Activated CD4-positive, alpha-beta T cell treated with anti-CD3 and anti-CD28 coated beads for 4 hours (primary cell): Measurements from ENCODE around the gene TREML1.

Experiments
- DNase-seq, 2 donors: peaks; one replicate each; pipeline ENCODE4 v3.0.0-alpha.2; 2020

The TREML1 gene

DNA sequence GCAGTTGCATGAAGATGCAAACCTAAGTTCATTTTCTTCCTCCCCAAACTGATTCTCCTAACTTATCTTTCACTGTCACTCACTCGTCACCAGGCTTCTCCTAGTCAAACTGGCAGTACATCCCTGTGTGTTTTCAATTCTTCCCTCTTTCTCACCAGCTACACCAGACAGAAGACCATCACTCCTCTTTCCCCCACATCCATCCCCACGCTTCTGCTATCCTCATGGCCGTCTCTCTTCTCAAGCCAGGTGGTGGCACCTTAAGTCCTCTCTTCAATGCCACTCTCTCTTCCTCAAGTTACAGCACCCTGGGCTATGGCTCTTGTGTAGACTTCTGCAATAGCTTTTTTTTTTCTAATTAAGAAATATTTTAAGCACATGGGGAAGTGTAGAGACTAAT lies 23.1 kb upstream of the TREML1 start:
- no peak for DNase-seq

GRCh38 chr6:41176189-41176588 lies 22.0 kb upstream of the TREML1 start:
- DNase-seq, result no peak

GRCh38 chr6:41175084-41175483 lies 20.9 kb upstream of the TREML1 start:
- DNase-seq, result no peak

DNA sequence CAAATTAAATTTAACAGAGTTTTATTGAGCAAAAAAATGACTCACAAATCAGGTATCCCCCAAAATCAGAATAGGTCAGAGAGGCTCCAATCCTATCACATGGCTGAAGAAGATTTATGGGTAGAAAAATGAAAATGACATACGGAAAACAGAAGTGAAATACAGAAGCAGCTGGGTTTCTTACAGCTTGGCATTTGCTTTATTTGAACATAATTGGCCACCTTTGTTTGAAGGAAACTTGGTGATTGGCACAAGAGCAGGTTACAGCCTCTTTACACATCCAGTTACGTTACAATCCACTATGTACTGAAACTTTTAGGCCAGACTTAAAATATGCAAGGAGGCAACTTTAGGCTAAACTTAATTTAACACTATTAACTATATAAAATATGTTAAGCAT lies 20.5 kb upstream of the TREML1 start:
- DNase-seq, result no peak

- no peak for DNase-seq
Measured at GRCh38 chr6:41171908-41172307, 17.8 kb upstream of the TREML1 start.

DNA sequence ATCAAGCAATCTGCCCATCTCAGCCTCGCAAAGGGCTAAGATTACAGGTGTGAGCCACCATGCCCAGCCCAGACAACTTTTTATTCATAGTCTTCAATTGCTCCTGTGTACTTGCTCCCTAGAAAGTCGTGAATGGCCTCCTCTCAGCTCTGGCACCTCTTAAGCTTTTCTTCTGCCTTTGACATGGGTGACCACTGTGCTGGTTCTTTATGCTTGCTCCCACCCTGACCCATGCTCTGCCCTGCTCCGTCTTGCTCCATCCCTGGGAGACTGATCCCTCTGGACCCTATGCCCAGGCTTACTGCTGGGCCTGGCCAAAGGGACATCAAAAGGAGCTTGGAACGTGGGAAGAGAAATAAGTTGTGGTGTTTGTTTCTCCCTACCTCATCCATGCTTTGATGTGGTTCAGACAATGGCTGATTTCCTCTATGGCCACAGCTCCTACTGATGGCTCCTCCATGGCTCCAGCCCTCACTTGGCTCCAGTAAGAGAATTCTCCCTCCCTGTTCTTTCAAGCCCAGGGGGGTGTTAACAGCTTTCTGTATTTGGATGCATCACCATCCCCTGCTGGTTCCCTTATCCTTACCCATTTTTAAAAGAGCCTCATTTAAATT lies 16.5 kb upstream of the TREML1 start:
- DNase-seq, result no peak

DNA sequence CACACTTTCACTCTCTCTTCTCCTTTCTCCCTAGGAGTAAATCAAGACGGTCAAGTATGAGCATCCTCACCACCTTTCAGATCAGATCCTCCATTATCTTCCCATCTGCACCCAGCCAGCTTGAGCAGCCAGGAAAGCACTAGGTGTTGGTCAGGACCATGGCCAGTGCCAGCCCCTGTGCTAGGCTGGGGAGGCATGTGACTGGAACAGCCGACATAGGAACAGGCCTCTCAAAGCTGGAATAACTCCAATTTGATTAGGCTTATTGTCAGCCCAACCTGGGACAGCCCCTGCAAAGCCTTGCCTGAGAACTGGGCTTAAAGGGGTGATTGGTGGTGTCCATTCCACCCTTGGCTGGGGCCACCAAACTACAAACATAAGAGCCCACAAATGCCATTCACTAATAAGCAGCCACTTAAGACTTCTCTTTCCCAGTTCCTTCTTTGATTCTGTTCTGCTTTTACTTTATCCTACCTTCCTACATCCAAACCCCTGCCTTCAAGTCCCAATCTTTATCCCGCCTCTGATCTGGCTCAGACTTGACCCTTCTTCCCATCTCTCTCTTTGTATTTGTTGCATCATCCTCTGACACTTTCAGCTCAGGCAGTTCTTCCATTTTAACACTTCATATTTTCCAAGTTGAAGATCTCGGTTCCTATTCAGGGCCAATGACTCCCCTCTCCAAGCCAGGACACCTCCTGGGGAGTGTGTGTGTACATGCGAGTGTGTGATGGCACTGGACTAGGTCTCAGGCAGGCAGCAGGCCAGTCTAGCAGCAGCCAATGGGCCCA lies 13.2 kb upstream of the TREML1 start:
- DNase-seq, result no peak

GRCh38 chr6:41164551-41165120 lies 10.5 kb upstream of the TREML1 start:
- DNase-seq, result no peak

DNA sequence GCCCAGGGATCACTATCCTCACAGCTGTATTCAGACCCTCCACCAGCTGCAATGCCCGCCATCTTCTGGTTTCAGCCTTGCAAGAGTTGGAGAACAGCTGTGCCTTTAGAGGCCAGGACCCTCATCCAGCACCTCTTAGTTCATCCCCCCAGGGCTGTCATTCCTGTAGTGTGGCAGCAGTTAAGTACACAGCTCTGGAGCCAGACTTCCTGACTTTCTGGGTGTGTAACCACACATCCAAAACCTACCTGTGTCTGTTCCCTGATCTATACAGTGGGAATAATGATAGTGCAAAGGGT lies 9.2 kb upstream of the TREML1 start:
- no peak for DNase-seq

- DNase-seq, result no peak
Measured at GRCh38 chr6:41162687-41163418, 8.7 kb upstream of the TREML1 start, which contains the start of gene TREM2. TREM2 (minus strand) TSS chr6:41163116; CDS start chr6:41163082, 34 bp downstream.

- no peak for DNase-seq
Measured at GRCh38 chr6:41161851-41162552, 7.9 kb upstream of the TREML1 start.

DNA sequence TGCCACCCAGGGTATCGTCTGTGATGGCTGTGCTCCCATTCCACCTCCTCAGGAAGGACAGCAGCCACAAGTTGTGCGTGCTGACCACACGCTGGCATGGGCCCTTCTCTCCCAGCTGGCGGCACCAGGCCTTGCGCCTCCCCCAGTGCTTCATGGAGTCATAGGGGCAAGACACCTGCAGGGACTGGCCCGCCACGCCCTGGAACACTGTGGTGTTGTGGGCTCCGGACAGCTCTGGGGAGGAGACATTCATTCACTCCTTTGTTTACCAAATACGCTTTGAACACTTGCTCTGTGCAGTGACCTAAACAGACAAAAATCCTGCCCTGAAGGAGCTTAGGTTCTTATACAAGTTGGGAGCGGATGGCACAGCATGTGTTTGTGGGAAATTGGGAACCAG lies 7.2 kb upstream of the TREML1 start:
- DNase-seq, result no peak

GRCh38 chr6:41160933-41161332 lies 6.8 kb upstream of the TREML1 start:
- DNase-seq, result no peak

DNA sequence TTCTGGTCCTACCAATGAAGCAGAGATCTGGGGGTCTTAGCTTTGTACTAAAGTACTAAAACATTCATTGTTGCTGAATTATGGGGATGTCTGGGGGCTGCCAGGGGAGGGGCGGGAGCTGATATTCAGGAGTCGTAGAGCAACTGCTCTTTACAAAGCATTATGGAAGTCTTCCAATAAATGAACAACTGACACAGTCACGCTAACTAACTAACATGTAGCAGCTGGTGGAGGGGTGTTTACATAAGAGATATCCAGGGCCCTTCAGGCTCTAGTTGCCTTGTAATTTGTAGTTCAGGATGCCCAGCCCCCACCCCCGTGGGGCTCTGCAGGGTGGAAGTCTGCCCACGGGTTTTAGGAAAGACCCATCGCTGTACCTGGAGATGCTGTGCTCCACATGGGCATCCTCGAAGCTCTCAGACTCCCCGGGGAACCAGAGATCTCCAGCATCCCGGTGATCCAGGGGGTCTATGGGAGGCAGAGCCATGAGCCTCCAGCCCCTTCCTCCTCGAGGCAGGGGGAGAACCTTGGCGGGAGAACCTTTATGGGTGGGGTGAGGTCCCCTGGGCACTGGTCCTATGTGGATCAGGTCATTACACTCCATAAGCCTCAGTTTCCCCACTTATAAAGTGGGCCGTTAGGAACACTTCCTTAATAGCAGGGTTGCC lies 5.4 kb upstream of the TREML1 start:
- no peak for DNase-seq

- no peak for DNase-seq
Measured at GRCh38 chr6:41157323-41157722, 3.2 kb upstream of the TREML1 start.

- no peak for DNase-seq
Measured at GRCh38 chr6:41156771-41157170, 2.6 kb upstream of the TREML1 start.

DNA sequence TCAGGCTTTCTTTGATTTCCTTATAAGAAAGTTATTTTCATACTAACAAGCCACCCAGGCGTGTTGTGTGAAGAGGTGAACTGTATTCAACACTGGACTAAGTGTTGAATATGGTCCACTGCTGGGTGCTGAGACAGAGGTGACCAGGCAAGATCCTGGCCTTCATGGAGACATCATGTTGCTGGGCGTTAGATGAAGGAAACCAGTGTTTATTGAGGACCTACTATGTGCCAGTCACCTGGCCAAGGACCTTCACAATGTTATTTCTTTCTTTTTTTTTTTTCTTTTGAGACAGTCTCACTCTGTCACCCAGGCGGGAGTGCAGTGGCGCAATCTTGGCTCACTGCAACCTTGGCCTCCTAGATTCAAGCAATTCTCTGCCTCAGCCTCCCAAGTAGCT lies 1.9 kb upstream of the TREML1 start:
- no peak for DNase-seq

GRCh38 chr6:41155132-41155805 lies 1.1 kb upstream of the TREML1 start:
- DNase-seq, result no peak

- DNase-seq, result no peak
Measured at GRCh38 chr6:41153451-41153850, 696 bp downstream of the TREML1 start.

GRCh38 chr6:41150671-41151070 lies 3.5 kb downstream of the TREML1 start:
- no peak for DNase-seq

DNA sequence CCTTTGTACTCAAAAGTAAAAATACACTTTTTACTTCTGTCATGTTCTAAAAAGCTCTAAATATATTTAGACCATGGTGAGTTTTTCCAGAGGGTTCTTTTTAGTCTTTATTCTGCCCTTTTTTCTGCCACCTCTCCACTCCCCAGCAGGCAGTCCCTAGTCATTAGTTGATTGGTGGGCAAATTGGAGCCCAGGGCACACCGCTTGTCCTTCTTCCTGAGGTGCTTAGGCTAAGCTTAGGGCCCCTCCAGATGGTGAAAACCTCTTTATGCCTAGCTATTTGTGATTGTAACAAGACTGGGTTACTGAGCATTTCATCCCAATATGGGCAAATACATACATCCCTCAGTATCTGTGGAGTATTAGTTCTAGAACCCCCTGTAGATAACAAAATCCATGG lies 6.2 kb downstream of the TREML1 start:
- DNase-seq, result no peak

DNA sequence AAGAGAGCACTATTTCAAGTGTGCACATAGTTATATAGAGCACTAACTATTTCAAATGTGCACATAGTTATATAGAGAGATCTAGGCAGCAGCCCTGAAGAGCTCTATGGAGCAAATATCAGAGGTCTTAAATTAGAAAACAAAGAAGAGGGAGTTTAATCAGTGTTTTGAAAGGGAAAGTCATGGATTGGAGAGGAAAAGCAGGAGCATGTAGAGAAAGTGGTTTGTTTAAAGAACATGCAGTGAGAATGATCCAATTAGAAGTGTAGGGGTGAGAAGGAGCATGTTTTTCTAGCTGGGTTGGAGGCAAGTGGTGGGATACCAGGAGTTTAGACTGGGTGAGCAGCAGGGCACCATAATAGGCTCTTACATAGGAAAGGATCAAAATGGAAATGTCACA lies 17.2 kb downstream of the TREML1 start:
- DNase-seq, result no peak
